HG02642 (cell line): ENCODE results near the gene TTLL12.

Experiments used
- ATAC-seq: cut with Tn5 transposase; IDR thresholded peaks from one replicate; pipeline ENCODE4 v1.9.1; 2021; ENCODE audit warnings: mild to moderate bottlenecking; ENCODE audit not compliant: unreplicated experiment, poor library complexity

TTLL12 gene

DNA sequence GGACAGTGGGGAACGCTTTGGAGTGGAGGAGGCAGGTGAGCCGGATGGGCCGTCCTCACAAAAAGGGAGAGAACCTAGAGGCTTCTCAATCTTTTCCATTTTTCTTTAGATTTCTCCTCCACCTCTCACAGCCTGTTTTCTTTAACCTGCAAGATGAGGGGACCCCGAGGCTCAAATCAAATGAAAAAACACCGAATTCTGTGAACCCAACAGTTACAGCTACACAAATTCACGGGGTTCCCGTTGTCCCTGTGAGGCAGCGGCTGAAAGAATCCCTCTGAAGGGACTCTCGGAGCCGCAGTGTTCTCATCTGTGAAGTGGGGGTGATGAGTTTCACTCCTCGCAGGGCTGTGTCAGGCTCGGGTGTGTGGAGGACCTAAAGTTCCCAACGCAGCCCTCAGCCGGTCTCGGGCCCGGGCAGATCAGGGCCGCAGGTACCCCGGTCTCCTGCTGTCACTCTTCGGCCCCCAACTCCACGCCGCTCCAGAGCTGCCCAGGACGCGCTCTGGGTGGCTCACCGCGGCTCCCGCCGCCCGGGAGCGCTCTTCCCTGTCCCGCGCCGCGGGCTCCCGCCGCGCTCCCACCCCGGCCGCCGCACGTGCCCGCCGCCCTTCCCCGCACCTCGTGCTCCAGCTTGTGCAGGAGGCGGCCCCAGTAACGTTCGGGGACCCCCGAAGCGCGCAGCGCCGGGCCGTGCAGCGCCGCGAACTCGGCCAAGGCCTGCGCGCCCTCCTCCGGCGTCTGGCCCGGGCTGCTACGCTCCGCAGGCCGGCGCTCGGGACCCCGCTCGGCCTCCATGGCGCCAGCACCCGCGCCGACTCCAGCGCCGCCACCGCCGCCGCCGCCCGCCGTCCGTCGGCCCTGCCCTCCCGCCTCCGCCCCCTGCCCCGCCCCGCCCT lies at the start of gene TTLL12:
TTLL12 (minus strand) TSS at position 863 of the 899 bp plus-strand sequence; CDS start at position 798, 65 bp downstream.
- ATAC-seq, result peak; percentile 58

DNA sequence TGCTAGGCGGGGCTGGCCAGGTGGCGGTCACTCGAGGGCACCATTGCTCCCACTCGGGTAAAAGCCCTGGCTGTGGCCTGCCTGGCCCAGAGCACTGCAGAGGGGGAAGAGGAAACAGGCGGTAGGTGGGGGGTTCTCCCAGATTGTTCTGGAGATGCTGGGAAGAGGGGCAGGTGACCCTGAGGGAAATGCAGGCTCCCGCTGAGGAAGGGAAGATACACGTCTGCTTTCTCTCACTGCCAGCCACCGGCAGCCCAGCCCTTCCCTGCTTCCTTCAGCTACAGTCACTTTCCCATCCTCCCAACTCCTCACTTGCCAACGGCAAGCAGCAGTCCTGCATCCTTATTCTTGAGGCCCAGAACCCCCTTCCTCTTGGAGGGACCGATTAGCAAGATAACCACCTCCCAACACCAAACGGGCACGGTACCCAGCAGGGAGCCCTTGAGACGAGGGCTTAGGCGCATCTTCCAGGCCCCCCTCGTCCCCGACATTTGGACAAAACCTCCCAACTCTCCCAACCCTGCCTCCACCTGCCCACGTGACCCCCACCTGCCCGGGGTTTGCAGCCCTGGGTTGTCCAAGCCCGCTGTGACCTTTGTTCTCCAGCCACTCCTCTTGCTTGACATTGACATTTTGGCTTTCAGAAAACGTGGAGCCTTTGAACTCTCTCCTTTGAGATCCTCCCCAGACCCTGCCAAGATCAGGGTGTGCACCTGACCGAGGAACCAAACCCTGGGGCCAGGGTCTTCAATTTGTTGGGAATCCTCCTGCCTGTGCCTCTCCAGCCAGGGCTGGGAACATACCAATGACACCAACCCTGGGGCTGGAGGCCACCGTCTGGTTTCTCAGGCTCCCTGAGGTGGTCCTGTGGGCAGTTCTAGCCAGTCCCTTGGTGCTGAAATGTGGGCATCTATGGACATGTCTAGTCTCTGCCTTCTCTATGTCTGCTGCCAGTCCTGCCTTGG lies 48.8 kb upstream of the TTLL12 start:
- no peak for ATAC-seq

DNA sequence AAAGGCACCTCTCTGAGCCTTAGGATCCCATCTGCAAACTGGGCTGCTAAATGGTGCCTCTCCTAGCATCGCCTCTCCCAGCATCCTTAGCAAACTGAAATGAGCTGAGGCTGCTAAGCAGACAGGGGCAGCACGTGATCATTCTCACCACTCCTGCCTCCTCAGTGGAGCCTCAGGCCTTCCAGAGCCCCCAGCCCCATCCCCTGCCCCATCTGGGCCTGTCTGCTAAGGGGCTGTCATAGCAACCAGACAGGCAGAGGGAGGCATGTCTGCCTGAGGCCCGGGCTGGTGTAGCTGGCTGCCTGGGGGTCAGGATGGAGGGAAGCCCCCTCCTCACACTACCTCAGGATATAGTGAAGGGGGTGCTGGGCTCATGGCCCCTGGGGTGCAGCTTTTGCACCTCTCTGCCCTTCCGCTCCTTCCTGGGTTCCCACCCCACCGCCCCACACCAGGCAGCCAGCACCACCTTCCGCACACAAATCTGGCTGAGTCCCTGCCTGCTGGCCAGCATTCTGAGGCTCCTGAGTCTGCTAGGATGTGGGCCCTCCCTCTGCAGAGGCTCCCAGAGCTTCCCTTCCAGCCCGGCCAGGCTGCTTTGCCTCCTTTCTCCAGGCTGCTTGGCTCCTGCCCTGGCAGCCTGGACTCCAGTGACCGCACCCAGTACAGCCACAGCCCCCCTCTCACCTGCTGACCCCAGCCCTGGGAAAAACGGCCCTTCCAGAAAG lies 47.5 kb upstream of the TTLL12 start:
- no peak for ATAC-seq

DNA sequence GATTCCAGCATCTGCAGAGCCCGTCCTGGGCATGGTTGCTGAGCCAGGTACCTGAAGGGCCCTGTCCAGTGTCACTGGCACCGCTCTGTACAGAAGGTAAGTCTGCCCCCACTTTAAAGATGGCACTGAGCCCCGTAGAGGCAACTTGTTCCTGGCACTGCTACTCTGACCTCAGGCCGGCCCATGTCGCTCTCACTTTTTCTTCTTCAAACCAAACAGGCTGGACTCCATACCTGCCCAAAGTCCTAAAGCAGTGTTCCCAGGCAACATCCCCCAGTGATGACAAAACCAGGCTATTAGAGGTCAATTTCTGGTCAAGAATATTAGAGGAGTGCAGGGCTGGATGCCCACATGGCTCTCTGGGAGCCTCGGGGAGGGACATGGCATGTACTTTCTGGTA lies 46.6 kb upstream of the TTLL12 start:
- no peak for ATAC-seq

DNA sequence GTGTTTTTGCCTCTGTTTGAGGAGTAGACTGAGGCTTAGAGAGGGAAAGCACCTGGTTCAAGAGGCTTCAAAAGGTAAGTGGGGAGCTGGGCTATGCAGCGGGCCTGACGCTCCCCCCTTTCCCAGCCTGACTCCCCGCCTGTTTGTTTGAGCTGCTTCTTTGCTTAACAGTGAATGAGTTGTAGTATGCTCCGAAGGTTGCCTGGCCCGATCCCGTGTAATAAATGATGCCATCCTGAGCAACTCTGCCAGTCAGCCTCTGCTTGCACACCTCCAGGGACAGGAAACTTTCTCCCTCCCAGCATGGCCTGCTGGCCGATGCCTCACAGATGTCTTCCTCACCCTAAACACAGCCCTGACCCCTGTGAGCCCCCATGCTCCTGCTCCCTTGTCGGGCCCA lies 45.5 kb upstream of the TTLL12 start:
- ATAC-seq, result no peak

DNA sequence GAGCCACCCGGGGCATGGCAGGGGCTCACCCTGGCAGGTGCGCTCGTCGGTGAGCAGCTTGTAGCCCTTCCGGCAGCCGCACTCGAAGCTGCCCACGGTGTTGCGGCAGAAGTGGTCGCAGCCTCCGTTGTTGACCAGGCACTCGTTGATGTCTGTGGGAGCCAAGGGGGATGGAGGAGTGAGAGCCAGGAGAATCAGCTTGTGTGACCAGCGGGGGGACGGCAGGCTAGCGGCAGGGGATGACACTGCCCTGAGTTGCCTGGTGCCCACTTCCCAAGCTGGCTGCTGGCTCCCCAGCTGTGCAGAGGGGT lies 44.7 kb upstream of the TTLL12 start:
- ATAC-seq, result no peak

DNA sequence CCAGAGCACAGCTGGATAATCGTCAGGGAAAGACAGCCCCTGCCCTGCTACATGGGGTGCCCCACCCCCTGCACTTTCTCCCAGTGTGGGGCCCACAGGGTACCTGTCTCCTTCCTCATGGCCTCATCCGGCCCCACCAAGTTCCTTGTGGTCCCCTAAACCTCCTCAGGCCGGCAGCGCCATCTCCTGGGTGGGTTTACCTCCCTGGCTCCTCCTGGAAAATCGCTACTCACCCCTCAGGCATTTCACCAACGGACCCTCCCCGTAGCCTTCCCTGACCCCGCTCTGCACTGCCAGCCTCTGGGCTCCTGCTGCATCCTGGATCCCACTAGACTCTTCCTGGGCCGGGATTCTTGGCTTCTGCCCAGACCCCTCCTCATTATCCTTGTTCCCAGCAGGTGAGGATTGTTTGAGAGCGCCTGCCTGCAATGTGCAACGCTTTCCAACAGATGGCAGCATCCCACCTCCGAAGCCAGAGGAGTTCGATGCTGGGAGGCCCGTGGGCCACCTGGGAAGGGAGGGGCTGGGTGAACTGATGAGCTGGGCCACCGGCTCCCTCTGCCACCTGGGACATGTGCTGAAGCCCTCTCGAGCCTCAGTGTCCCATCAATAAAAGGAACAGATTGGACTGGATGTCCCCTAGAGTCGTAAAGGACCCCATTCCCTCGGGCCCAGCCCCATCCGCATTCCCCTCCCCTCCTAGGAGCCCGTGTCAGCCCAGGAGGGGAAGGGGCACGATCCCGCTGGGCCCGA lies 44.2 kb upstream of the TTLL12 start:
- no peak for ATAC-seq

DNA sequence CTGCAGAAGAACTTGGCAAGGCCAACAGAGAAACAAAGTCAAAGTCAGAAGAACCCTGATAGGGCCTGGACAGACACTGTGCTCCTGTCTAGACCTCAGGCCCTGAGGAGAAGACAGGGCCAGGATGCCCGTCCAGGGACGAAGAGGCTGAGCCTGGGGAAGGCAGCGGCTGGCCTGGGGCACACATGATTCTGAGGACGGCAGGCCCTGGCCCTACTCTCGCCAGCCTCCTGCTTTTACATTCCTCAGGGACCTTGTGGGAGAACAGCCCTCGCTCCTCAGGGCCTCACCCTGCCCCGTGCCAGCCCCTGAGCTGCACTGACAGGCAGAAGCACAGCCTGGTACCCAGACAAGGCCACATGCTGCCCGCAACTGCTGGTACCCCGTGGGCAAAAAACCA lies 43.6 kb upstream of the TTLL12 start:
- no peak for ATAC-seq

DNA sequence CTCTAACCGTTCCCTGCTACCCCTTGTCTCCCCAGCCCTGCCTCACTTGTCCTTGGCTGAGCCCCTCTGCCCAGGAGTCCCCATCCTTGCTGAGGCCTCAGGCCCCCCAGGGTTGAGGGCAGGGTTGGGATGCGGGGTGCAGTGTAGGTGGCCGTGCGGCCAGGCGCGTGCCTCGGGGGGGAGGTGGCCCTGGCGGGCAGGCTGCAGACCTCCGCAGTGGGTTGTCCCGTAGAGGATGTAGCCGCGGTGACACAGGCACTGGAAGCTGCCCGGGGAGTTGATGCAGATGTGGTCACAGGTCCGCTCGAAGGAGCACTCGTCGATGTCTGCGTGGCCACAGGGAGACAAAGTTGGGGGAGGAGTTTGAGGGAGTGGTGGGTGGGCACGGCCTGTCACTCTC lies 41.9 kb upstream of the TTLL12 start:
- no peak for ATAC-seq

DNA sequence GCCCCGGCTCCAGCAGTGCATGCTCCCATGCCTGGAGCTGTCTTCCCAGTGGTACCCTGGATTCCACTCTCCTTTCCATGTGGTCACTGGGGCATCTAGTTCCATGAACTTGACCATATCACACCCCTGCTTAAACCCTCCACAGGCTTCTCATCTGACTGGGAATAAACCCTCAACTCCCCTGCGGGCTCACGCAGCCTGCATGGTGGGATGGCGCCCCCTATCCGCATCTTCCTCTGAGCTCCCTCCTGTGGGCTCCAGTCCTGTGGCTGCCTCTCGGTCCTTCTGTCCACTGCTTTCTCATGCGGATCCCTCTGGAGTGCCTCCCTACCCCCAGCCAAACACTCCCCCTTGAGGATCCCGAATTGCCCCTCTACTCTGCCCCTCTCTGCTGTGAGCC lies 41.4 kb upstream of the TTLL12 start:
- no peak for ATAC-seq

DNA sequence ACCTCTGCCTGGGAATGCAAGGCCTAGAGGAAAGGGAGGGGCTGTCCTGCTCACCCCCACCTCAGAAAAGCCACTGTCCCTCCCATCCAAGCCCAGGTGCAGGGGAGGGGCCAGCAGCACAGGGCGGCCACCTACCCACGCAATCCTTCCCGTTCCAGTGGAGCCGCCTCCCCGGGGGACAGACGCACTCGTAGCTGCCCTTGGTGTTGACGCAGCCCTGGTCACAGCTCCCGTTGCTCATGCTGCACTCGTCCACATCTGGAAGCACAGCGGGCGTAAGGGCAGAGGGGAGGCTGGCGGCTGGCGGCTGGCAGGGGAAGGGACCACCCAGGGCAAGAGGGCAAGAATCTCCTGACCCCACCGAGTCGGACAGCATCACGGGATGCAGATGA lies 40.3 kb upstream of the TTLL12 start:
- ATAC-seq, result no peak

DNA sequence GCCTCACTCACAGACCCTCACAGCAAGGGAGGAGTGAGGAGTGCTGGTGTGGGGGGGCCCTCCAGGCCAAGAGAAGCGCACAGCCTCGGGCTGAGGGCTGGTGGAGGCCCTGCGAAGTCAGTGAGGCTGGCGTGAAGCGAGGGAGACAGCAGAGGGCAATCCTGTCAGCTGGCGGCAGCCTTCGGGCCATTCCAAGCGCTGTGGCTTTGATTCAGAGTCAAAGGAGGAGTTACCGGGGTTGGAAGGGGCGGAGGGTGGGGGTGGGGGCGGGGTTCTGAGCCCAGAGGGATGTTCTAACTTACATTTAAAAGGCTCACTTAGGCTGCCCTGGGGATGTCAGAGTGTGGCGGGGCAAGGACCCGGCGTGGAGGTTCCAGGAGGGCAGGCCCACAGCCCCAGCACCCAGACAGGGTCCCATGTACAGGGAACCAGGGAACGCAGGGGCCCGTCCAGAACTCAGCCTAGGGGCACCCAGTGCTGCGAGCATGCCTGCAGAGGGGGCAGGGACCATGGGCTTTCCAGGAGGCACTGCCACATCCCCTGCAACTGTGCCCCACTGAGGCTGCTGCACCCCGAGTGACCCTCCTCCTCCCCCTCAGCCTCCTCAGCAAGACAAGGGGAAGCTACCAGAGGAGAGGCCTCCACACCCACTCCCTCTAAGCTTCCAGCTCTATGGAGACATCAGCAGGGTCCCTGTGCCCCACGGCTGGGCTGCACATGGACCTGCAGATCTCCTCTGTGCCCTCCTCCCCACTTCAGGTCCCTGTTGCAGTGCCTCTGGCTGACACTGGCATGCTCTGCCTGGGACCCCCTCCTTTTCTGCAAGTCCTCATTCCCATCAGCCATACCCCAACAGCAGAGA lies 39.7 kb upstream of the TTLL12 start:
- no peak for ATAC-seq

DNA sequence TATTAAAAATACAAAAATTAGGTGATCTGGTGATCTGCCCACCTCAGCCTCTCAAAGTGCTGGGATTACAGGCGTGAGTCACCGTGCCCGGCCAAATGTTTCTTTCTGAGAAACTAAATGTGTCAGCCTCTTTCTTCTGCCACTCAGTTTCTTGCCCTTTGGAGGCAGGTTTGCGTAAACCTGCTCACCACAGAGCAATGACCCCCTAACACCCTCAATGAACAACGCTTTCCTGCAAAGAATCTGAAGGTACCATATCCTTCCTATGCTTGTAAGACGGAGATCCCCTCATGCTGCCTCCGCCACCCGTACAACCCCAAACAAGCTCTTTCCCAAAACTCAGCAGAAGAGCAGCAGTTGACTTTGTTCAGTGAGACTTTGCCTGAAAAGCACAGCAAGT lies 38.7 kb upstream of the TTLL12 start:
- no peak for ATAC-seq

DNA sequence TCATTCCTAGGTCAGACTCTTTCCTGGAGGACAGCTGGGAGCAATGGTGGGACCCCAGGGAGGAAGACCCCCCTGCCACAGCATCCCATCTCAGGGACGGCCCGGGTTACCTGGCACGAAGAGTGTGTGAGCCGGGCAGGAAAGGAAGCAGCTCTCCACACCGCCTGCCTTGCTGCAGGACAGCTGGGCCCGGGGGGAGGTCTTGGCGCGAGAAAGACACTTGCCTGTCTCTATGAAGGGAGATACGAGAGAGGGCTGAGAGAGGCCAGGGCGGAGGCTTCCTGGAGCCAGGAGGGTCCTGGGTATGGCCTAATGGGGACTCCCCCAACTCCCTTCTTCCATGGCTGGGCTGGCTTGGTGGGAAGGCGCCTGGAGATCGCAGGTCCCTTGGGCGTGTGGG lies 36.1 kb upstream of the TTLL12 start:
- no peak for ATAC-seq

DNA sequence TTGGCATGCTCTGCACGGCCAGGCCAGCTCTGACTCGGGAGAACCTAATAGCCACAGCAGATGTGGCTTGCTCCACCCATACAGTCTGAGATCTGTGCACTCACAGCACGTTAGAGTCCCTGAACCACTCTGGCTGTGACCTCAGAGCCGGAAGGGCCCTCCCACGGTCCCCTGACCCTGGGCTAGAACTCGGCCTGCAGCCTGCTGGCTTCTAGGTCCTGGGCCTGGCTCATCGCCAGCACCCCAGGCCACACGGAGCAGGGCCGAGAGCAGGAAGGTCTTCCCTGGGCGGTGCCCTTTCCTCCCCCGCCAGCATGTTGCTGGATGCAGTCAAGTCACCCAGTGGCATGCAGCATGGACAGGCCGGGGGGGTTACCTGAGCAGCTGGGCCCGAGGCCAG lies 35.3 kb upstream of the TTLL12 start:
- no peak for ATAC-seq

DNA sequence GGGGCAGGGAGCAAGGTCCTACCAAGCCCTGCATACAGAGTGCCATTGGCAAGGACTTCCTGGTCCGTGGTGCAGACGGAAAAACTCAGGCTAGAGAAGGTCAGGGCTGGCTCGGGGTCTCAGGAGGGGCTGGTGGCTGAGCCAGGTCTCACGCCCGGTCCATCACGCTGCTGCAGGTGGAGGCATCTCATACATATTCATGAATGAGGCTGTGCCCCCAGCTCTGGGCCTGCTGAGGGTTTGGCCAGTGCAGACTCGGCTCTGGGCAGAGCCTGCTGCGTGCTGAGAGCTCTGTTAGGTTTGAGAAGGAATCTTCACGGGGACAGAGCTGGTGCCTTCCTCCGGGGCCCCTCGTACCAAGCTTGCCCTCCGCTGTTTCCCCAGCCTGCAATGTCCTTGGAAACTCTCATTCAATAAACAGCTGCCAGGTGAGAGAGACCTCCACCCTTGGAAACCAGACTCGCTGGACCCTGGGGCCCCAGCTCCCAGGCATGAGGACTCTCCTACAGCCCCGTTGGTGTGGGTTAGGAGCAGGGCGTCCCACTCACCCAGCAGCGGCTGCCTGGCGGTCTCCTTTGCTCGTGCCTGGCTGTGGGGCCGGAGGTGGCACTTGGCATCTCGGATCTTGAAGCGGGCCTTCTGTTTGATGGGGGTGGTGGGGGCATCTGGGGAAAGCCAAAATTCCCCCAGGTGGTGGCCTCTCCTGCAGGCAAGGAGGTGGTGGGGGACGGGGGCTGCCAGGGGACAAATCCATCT lies 33.9 kb upstream of the TTLL12 start:
- ATAC-seq, result no peak

DNA sequence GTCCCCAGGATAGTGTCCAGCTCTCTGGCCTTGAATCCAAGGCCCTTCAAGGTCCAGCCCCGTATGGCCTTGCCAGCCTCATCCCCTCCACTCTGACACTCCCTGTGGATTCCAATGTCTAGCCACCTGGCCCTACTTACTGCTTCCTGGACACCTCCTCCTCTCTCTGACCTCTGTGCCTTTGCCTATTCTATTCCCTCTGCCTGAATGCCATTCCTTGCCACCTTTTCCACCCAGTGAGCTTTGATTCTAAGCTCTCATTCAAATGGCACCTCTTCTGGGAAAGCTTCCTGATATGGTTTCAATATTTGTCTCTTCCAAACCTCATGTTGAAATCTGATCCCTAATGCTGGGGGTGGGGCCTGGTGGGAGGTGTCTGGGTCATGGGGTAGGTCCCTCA lies 31.9 kb upstream of the TTLL12 start:
- no peak for ATAC-seq

DNA sequence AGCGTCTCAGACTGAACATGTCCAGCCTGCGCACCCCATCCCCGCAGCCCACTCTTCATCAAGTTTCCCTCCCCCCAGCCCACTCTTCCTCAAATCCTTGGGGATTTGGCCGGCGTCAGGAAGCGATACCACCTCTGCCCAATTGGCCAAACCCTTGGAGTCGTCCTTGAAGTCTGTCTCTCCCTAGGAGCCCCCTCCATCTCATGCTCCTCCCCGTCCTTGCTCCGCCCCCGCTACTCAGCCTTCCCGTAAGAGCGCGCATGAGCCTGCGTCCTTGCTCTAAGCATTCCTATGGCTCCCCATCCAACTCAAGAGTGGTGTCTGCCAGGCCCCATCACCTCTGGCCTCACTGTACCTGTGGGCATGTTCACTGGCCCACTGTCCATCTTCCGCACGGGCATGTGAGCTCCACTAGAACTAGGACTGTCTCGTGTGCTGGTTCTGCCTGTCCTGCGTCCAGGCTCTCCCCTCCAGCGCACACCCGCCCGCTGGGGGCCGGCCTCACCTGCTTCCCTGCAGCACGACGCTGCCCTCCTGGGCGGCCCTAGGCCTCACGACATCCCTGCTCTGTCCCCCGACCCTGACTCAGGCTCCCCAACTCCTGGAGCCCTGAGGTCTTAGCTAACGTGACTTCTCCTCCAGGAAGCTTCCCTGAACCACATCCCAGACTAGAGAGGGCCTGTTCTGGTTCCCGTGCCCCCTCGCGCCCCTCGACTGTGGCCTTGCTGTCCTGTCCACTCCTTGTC lies 30.5 kb upstream of the TTLL12 start:
- no peak for ATAC-seq
